SK-N-SH treated with all-trans-retinoic acid at 6 μM for 48 hours (cell line): ENCODE results near the gene B4GALT2.

Experiments used
- ISL1 ChIP-seq: fragments of 250-450 bp; sonication (Bioruptor Pico); IDR thresholded peaks from 2 replicates; pipeline ENCODE4 v2.1.2; 2022; ENCODE audit warnings: mild to moderate bottlenecking, moderate library complexity
- PATZ1 ChIP-seq: fragments of 250-450 bp; sonication (Bioruptor Pico); IDR thresholded peaks from 2 replicates; pipeline ENCODE4 v1.8.0; 2020; ENCODE audit warnings: mild to moderate bottlenecking, moderate library complexity, borderline replicate concordance
- POU6F1 ChIP-seq: fragments of 250-450 bp; sonication (Bioruptor Pico); IDR thresholded peaks from 2 replicates; pipeline ENCODE4 v1.8.0; 2021; ENCODE audit warnings: low read depth, mild to moderate bottlenecking, moderate library complexity, borderline replicate concordance
- PPARA ChIP-seq: fragments of 250-450 bp; sonication (Bioruptor Pico); IDR thresholded peaks from 2 replicates; pipeline ENCODE4 v1.5.0; 2020; ENCODE audit warnings: mild to moderate bottlenecking, borderline replicate concordance
- RARB ChIP-seq: fragments of 250-450 bp; sonication (Bioruptor Pico); IDR thresholded peaks from 2 replicates; pipeline ENCODE4 v1.8.0; 2021; ENCODE audit warnings: mild to moderate bottlenecking, moderate library complexity
- TCF4 ChIP-seq: fragments of 250-450 bp; sonication (Bioruptor Pico); IDR thresholded peaks from 2 replicates; pipeline ENCODE4 v1.8.0; 2021; ENCODE audit warnings: mild to moderate bottlenecking, moderate library complexity, borderline replicate concordance
- TOX ChIP-seq: fragments of 250-450 bp; sonication (Bioruptor Pico); IDR thresholded peaks from 2 replicates; pipeline ENCODE4 v1.8.0; 2021; ENCODE audit warnings: mild to moderate bottlenecking, moderate library complexity, borderline replicate concordance
- TSHZ2 ChIP-seq: fragments of 250-450 bp; sonication (Bioruptor Pico); IDR thresholded peaks from 2 replicates; pipeline ENCODE4 v1.5.0; 2020; ENCODE audit warnings: mild to moderate bottlenecking, moderate library complexity
- ZFP3 ChIP-seq: fragments of 250-450 bp; sonication (Bioruptor Pico); IDR thresholded peaks from 2 replicates; pipeline ENCODE4 v1.5.0; 2020; ENCODE audit warnings: mild to moderate bottlenecking, moderate library complexity
- ZFP30 ChIP-seq: fragments of 450-650 bp; formaldehyde crosslinking; IDR thresholded peaks from 2 replicates; pipeline ENCODE4 v1.5.0; 2022; ENCODE audit warnings: mild to moderate bottlenecking, moderate library complexity
- ZNF70 ChIP-seq: fragments of 450-650 bp; formaldehyde crosslinking; IDR thresholded peaks from 2 replicates; pipeline ENCODE4 v1.5.0; 2020; ENCODE audit warnings: mild to moderate bottlenecking, moderate library complexity
- ZNF8 ChIP-seq: fragments of 450-650 bp; formaldehyde crosslinking; IDR thresholded peaks from 2 replicates; pipeline ENCODE4 v1.5.0; 2020; ENCODE audit warnings: mild to moderate bottlenecking, moderate library complexity

- TF ChIP-seq POU6F1 (CRISPR knock-in tag) (no peak), PPARA (CRISPR knock-in tag) (no peak), TOX (CRISPR knock-in tag) (no peak), TCF4 (CRISPR knock-in tag) (no peak), ZFP30 (CRISPR knock-in tag) (no peak), RARB (no peak), ZNF8 (CRISPR knock-in tag) (no peak), ZNF70 (CRISPR knock-in tag) (no peak), PATZ1 (CRISPR knock-in tag) (no peak), ISL1 (no peak), ZFP3 (CRISPR knock-in tag) (no peak), TSHZ2 (no peak)
These were observed 1.5 kb downstream of the B4GALT2 start for GRCh38 chr1:43980255-43981134.
